NCI-H526 treated with DMSO at 0.1 percent for 48 hours (cell line): ENCODE results near the gene GJC2.
A peak's percentile ranks its signal among the peaks of the same experiment; 100 is the strongest.

Source experiments
- DNase-seq: peaks from one replicate; lab custom pipeline; 2025; lab: John Stamatoyannopoulos, UW

GJC2 gene

GRCh38 chr1:228194921-228195812, 45.4 kb downstream of the GJC2 start:
- no peak for DNase-seq

- DNase-seq = no peak
Observed at GRCh38 chr1:228197555-228198147, 47.9 kb downstream of the GJC2 start.

- no peak for DNase-seq
Observed at GRCh38 chr1:228198977-228199590, 49.4 kb downstream of the GJC2 start.

- DNase-seq = peak; percentile 5
Observed at GRCh38 chr1:228204958-228205357, 55.2 kb downstream of the GJC2 start.

- DNase-seq = no peak
Observed at GRCh38 chr1:228205526-228206436, 56.1 kb downstream of the GJC2 start.

GRCh38 chr1:228206582-228207351, 57.0 kb downstream of the GJC2 start:
- no peak for DNase-seq

GRCh38 chr1:228207381-228207810, 57.7 kb downstream of the GJC2 start:
- DNase-seq = no peak

GRCh38 chr1:228207851-228208821, 58.4 kb downstream of the GJC2 start, which contains the start of gene OBSCN:
Gene OBSCN (plus strand): TSS chr1:228208044. CDS start chr1:228211784, 3,740 bp downstream.
- no peak for DNase-seq

- DNase-seq = no peak
Observed at GRCh38 chr1:228208831-228209551, 59.3 kb downstream of the GJC2 start.
